Stimulated activated CD4-positive, alpha-beta T cell treated with anti-CD3 and anti-CD28 coated beads, TNF-alpha, amount 100 ng/mL, for 48 hours (primary cell): ENCODE results near the gene CNTNAP2.
A peak's percentile ranks its signal among the peaks of the same experiment; 100 is the strongest.

Source experiments
- DNase-seq, 3 donors: peaks; one replicate each; pipeline ENCODE4 v3.0.0-alpha.2; 2020; ENCODE audit warnings: low read depth in 3 of 3

CNTNAP2 gene

GRCh38 chr7:146116521-146117222 lies at the start of gene CNTNAP2:
TSS of gene CNTNAP2 (plus strand) at chr7:146116801. CDS start at chr7:146116877, 76 bp downstream.
- no peak for DNase-seq

- DNase-seq: no peak
Observed at GRCh38 chr7:146067880-146068279, 48.7 kb upstream of the CNTNAP2 start.

GRCh38 chr7:146074195-146074765 lies 42.3 kb upstream of the CNTNAP2 start:
- DNase-seq: no peak

- DNase-seq: no peak
Observed at GRCh38 chr7:146076344-146076743, 40.3 kb upstream of the CNTNAP2 start.

- no peak for DNase-seq
Observed at GRCh38 chr7:146084086-146084485, 32.5 kb upstream of the CNTNAP2 start.

- no peak for DNase-seq
Observed at GRCh38 chr7:146090023-146090645, 26.5 kb upstream of the CNTNAP2 start.

GRCh38 chr7:146094356-146094755 lies 22.2 kb upstream of the CNTNAP2 start:
- no peak for DNase-seq

- DNase-seq: no peak
Observed at GRCh38 chr7:146096994-146097393, 19.6 kb upstream of the CNTNAP2 start.

GRCh38 chr7:146106319-146106718 lies 10.3 kb upstream of the CNTNAP2 start:
- DNase-seq: no peak

GRCh38 chr7:146112755-146113154 lies 3.8 kb upstream of the CNTNAP2 start:
- no peak for DNase-seq

- no peak for DNase-seq
Observed at GRCh38 chr7:146115548-146115850, 1.1 kb upstream of the CNTNAP2 start.

- DNase-seq: peak in 2 of 3 donors; percentile 1 to 2
Observed at GRCh38 chr7:146115851-146116520, 615 bp upstream of the CNTNAP2 start.

- DNase-seq: no peak
Observed at GRCh38 chr7:146117576-146117975, 975 bp downstream of the CNTNAP2 start.

- no peak for DNase-seq
Observed at GRCh38 chr7:146119002-146119401, 2.4 kb downstream of the CNTNAP2 start.

GRCh38 chr7:146123715-146124114 lies 7.1 kb downstream of the CNTNAP2 start:
- DNase-seq: no peak

GRCh38 chr7:146126767-146127509 lies 10.3 kb downstream of the CNTNAP2 start:
- DNase-seq: no peak

- no peak for DNase-seq
Observed at GRCh38 chr7:146129296-146129695, 12.7 kb downstream of the CNTNAP2 start.

GRCh38 chr7:146129997-146130396 lies 13.4 kb downstream of the CNTNAP2 start:
- no peak for DNase-seq

GRCh38 chr7:146131701-146132100 lies 15.1 kb downstream of the CNTNAP2 start:
- DNase-seq: no peak

GRCh38 chr7:146136357-146136875 lies 19.8 kb downstream of the CNTNAP2 start:
- no peak for DNase-seq

GRCh38 chr7:146138926-146139325 lies 22.3 kb downstream of the CNTNAP2 start:
- no peak for DNase-seq
